Measurements from ENCODE around the gene SCAF4. TPM values are rescaled to one million over a fixed set of nuclear protein-coding genes. Genes with fewer than 3 reads are reported as not detected.

SCAF4 gene
- total and polyA plus RNA-seq, 9 of the 15 experiments (the other 6 are each of a cell fraction or from before 2014, with no cell fraction given): 2.3 to 55.7 (median 17.2) TPM

DNA sequence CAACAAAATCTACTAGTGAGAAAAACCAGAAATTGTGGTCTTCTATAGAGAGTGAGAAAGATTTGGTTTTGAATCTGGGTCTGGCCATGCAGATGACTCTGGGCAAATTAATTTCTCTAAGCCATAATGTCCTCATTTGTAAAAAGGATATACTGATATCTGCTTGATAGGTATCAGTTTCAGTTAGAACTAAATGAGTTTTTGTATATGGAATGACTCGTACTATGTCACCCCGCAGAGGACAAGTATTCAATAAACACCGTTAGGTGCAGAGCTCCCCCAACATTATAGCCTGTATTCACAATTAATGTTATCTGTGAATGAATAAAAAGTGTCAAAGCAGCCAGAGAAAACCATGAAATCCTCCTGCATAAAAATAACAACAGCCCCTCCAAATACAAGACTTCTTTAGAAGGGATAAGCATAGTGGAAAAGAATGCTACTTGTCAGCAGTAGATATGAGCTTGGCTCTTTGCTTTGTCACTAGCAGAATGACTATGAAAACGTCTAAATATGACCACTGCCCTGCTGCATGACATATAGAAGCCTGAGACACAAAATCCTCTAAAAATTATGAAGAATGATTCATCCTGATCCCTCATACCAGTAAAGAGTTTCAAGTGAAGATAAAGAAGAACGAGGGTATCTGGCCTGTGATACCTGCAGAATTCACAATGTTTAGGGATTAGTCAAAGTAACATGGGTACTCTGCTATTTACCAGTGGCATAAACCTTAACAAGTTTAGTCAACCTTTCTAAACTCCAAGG lies 17.8 kb downstream of the SCAF4 start (continued):
- no peak for TF ChIP-seq ZNF407 (IDR thresholded peaks at IDR 0.05; ENCODE audit: low read depth)
- no peak for TF ChIP-seq ARHGAP35 (IDR thresholded peaks at IDR 0.05; ENCODE audit: partially characterized antibody)
- TF ChIP-seq SMAD4 (CRISPR knock-in tag; conservative IDR thresholded peaks at IDR 0.05): no peak
- TF ChIP-seq CTBP1 (IDR thresholded peaks at IDR 0.05; ENCODE audit: borderline replicate concordance): no peak
- TF ChIP-seq, protein P1, sequence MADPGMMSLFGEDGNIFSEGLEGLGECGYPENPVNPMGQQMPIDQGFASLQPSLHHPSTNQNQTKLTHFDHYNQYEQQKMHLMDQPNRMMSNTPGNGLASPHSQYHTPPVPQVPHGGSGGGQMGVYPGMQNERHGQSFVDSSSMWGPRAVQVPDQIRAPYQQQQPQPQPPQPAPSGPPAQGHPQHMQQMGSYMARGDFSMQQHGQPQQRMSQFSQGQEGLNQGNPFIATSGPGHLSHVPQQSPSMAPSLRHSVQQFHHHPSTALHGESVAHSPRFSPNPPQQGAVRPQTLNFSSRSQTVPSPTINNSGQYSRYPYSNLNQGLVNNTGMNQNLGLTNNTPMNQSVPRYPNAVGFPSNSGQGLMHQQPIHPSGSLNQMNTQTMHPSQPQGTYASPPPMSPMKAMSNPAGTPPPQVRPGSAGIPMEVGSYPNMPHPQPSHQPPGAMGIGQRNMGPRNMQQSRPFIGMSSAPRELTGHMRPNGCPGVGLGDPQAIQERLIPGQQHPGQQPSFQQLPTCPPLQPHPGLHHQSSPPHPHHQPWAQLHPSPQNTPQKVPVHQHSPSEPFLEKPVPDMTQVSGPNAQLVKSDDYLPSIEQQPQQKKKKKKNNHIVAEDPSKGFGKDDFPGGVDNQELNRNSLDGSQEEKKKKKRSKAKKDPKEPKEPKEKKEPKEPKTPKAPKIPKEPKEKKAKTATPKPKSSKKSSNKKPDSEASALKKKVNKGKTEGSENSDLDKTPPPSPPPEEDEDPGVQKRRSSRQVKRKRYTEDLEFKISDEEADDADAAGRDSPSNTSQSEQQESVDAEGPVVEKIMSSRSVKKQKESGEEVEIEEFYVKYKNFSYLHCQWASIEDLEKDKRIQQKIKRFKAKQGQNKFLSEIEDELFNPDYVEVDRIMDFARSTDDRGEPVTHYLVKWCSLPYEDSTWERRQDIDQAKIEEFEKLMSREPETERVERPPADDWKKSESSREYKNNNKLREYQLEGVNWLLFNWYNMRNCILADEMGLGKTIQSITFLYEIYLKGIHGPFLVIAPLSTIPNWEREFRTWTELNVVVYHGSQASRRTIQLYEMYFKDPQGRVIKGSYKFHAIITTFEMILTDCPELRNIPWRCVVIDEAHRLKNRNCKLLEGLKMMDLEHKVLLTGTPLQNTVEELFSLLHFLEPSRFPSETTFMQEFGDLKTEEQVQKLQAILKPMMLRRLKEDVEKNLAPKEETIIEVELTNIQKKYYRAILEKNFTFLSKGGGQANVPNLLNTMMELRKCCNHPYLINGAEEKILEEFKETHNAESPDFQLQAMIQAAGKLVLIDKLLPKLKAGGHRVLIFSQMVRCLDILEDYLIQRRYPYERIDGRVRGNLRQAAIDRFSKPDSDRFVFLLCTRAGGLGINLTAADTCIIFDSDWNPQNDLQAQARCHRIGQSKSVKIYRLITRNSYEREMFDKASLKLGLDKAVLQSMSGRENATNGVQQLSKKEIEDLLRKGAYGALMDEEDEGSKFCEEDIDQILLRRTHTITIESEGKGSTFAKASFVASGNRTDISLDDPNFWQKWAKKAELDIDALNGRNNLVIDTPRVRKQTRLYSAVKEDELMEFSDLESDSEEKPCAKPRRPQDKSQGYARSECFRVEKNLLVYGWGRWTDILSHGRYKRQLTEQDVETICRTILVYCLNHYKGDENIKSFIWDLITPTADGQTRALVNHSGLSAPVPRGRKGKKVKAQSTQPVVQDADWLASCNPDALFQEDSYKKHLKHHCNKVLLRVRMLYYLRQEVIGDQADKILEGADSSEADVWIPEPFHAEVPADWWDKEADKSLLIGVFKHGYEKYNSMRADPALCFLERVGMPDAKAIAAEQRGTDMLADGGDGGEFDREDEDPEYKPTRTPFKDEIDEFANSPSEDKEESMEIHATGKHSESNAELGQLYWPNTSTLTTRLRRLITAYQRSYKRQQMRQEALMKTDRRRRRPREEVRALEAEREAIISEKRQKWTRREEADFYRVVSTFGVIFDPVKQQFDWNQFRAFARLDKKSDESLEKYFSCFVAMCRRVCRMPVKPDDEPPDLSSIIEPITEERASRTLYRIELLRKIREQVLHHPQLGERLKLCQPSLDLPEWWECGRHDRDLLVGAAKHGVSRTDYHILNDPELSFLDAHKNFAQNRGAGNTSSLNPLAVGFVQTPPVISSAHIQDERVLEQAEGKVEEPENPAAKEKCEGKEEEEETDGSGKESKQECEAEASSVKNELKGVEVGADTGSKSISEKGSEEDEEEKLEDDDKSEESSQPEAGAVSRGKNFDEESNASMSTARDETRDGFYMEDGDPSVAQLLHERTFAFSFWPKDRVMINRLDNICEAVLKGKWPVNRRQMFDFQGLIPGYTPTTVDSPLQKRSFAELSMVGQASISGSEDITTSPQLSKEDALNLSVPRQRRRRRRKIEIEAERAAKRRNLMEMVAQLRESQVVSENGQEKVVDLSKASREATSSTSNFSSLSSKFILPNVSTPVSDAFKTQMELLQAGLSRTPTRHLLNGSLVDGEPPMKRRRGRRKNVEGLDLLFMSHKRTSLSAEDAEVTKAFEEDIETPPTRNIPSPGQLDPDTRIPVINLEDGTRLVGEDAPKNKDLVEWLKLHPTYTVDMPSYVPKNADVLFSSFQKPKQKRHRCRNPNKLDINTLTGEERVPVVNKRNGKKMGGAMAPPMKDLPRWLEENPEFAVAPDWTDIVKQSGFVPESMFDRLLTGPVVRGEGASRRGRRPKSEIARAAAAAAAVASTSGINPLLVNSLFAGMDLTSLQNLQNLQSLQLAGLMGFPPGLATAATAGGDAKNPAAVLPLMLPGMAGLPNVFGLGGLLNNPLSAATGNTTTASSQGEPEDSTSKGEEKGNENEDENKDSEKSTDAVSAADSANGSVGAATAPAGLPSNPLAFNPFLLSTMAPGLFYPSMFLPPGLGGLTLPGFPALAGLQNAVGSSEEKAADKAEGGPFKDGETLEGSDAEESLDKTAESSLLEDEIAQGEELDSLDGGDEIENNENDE (IDR thresholded peaks at IDR 0.05; ENCODE audit: low read depth, low read length): no peak
- TF ChIP-seq, protein P2, sequence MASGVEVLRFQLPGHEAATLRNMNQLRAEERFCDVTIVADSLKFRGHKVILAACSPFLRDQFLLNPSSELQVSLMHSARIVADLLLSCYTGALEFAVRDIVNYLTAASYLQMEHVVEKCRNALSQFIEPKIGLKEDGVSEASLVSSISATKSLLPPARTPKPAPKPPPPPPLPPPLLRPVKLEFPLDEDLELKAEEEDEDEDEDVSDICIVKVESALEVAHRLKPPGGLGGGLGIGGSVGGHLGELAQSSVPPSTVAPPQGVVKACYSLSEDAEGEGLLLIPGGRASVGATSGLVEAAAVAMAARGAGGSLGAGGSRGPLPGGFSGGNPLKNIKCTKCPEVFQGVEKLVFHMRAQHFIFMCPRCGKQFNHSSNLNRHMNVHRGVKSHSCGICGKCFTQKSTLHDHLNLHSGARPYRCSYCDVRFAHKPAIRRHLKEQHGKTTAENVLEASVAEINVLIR (CRISPR knock-in tag; IDR thresholded peaks at IDR 0.05): no peak

Data from K562 (cell line).